HepG2 (cell line): ENCODE data around the gene CBX5. TPM values are rescaled to one million over a fixed set of nuclear protein-coding genes. Genes with fewer than 3 reads are reported as not detected.
A peak's percentile ranks its signal among the peaks of the same experiment; 100 is the strongest.

Experiments
- JDP2 ChIP-seq: sonication (generic); formaldehyde crosslinking; IDR thresholded peaks from 2 replicates; pipeline ENCODE4 v1.8.1; 2022; ENCODE audit warnings: missing genetic modification reagents, borderline replicate concordance
- NFKB2 ChIP-seq: sonication (generic); formaldehyde crosslinking; IDR thresholded peaks from 2 replicates; pipeline ENCODE4 v1.4.0; 2020; ENCODE audit warnings: missing genetic modification reagents, borderline replicate concordance
- RXRB ChIP-seq: IDR thresholded peaks from 2 replicates; pipeline ENCODE4 v1.6.1; 2016; ENCODE audit warnings: borderline replicate concordance, missing genetic modification reagents, missing compliant biosample characterization
- SIX1 ChIP-seq: sonication (generic); formaldehyde crosslinking; IDR thresholded peaks from 2 replicates; pipeline ENCODE4 v1.4.0; 2020; ENCODE audit warnings: missing genetic modification reagents, borderline replicate concordance
- TBX3 ChIP-seq: fragments of 450-650 bp; IDR thresholded peaks from 2 replicates; pipeline ENCODE4 v1.6.1; 2017; ENCODE audit warnings: antibody characterized with exemption, mild to moderate bottlenecking, inconsistent platforms, borderline replicate concordance
- ZFAT ChIP-seq: sonication (generic); formaldehyde crosslinking; conservative IDR thresholded peaks from 2 replicates; pipeline ENCODE4 v1.8.1; 2023; ENCODE audit warnings: missing genetic modification reagents, inconsistent platforms
- ZKSCAN8 ChIP-seq: IDR thresholded peaks from 2 replicates; pipeline ENCODE4 v1.6.1; 2016; ENCODE audit warnings: borderline replicate concordance, missing genetic modification reagents, missing compliant biosample characterization
- ZNF264 ChIP-seq: sonication (generic); formaldehyde crosslinking; IDR thresholded peaks from 2 replicates; pipeline ENCODE4 v1.4.0; 2020; ENCODE audit warnings: missing genetic modification reagents
- ZNF430 ChIP-seq: sonication (generic); formaldehyde crosslinking; IDR thresholded peaks from 2 replicates; pipeline ENCODE4 v1.9.0; 2021; ENCODE audit warnings: mild to moderate bottlenecking, missing genetic modification reagents
- ZNF589 ChIP-seq: sonication (generic); formaldehyde crosslinking; conservative IDR thresholded peaks from 2 replicates; pipeline ENCODE4 v1.8.0; 2022; ENCODE audit warnings: mild to moderate bottlenecking, moderate library complexity, missing genetic modification reagents
- ZNF607 ChIP-seq: sonication (generic); formaldehyde crosslinking; IDR thresholded peaks from 2 replicates; pipeline ENCODE4 v1.5.1; 2020; ENCODE audit warnings: missing genetic modification reagents, mild to moderate bottlenecking, borderline replicate concordance
- ZNF724P ChIP-seq: sonication (generic); formaldehyde crosslinking; IDR thresholded peaks from 2 replicates; pipeline ENCODE4 v1.8.0; 2022; ENCODE audit warnings: missing genetic modification reagents, borderline replicate concordance
- polyA plus RNA-seq, 8 experiments: library from polyadenylated mRNA; depleted of rRNA in 3 of 8; stranded (reverse) in 7 of 8; unstranded in 1 of 8; fragments of >200 nt; fragmentation: Illumina TruSeq in 4 of 8; extraction: Trizol in 4 of 8; gene quantifications; 2 replicates each; pipeline versions ENCODE4 v1.2.1 to v1.2.3, GENCODE V29; 2011 to 2016; ENCODE audit warnings: low read depth in 4 of 8, missing spikeins in 1 of 8, mixed read lengths in 1 of 8; ENCODE audit not compliant: insufficient read depth in 1 of 8
- total RNA-seq, 5 experiments: library from RNA; depleted of rRNA; stranded (reverse); fragments of >200 nt; fragmentation: Illumina TruSeq; extraction: Trizol; gene quantifications; 2 replicates each; pipeline ENCODE4 v1.2.3, GENCODE V29; 2016; ENCODE audit warnings: low read depth in 1 of 5
- TF ChIP-seq, protein P1 (sequence below): sonication (generic); formaldehyde crosslinking; IDR thresholded peaks from 2 replicates; pipeline ENCODE4 v1.5.1; 2020; ENCODE audit warnings: missing genetic modification reagents, mild to moderate bottlenecking, borderline replicate concordance
- TF ChIP-seq, protein P2 (sequence below): sonication (generic); formaldehyde crosslinking; IDR thresholded peaks from 2 replicates; pipeline ENCODE4 v1.4.0; 2020; ENCODE audit warnings: missing genetic modification reagents
- TF ChIP-seq, protein P3 (sequence below): sonication (generic); formaldehyde crosslinking; IDR thresholded peaks from 2 replicates; pipeline ENCODE4 v1.4.0; 2020; ENCODE audit warnings: mild to moderate bottlenecking, missing genetic modification reagents
- TF ChIP-seq, protein P4 (sequence below): sonication (generic); formaldehyde crosslinking; IDR thresholded peaks from 2 replicates; pipeline ENCODE4 v1.5.0; 2020; ENCODE audit warnings: mild to moderate bottlenecking, missing genetic modification reagents, borderline replicate concordance
- TF ChIP-seq, protein P5 (sequence below): sonication (generic); formaldehyde crosslinking; IDR thresholded peaks from 2 replicates; pipeline ENCODE4 v1.8.1; 2022; ENCODE audit warnings: mild to moderate bottlenecking, missing genetic modification reagents
- TF ChIP-seq, protein P6 (sequence below): sonication (generic); formaldehyde crosslinking; IDR thresholded peaks from 2 replicates; pipeline ENCODE4 v1.8.1; 2023; ENCODE audit warnings: mild to moderate bottlenecking, moderate library complexity, missing genetic modification reagents

CBX5 gene
- total and polyA plus RNA-seq, 2 of the 13 experiments (the other 11 are each of a cell fraction or from before 2014, with no cell fraction given), result 16.0 to 22.2 TPM

DNA sequence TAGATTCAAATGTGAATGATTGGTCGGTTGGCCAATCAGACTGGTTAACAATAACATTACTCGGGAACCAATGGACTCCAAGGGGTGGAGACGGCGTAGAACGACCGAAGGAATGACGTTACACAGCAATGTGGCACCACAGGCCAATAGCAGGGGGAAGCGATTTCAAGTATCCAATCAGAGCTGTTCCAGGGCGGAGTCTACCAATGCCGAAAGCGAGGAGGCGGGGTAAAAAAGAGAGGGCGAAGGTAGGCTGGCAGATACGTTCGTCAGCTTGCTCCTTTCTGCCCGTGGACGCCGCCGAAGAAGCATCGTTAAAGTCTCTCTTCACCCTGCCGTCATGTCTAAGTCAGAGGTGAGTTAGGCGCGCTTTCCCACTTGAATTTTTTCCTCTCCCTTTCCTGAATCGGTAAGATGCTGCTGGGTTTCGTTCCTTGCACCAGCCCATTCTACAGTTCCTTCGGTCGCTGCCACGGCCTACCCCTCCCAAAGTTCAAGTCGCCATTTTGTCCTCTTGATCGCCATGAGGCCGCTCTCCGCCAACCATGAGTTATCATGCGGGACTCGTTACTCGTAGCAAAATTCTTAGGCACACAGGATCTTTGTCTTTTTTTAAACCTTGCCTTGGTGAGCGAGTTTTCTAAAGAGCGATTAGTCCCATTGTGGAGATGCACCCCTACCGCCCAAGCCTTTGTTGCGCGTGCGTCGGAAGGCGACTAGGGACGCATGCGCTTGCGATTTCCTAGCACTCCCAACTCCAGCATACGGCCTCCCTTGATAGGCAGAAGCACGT lies 742 bp upstream of the CBX5 start, which contains the start of gene HNRNPA1 (continued):
- TF ChIP-seq, protein P1, sequence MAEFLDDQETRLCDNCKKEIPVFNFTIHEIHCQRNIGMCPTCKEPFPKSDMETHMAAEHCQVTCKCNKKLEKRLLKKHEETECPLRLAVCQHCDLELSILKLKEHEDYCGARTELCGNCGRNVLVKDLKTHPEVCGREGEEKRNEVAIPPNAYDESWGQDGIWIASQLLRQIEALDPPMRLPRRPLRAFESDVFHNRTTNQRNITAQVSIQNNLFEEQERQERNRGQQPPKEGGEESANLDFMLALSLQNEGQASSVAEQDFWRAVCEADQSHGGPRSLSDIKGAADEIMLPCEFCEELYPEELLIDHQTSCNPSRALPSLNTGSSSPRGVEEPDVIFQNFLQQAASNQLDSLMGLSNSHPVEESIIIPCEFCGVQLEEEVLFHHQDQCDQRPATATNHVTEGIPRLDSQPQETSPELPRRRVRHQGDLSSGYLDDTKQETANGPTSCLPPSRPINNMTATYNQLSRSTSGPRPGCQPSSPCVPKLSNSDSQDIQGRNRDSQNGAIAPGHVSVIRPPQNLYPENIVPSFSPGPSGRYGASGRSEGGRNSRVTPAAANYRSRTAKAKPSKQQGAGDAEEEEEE, result 0 out of 2 replicates have a peak, but pooled peaks have one; percentile 47
- TF ChIP-seq, protein P2, sequence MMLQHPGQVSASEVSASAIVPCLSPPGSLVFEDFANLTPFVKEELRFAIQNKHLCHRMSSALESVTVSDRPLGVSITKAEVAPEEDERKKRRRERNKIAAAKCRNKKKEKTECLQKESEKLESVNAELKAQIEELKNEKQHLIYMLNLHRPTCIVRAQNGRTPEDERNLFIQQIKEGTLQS (CRISPR knock-in tag), result no peak
- TF ChIP-seq ZNF264 (CRISPR knock-in tag), result peak; percentile 48; the same call in 1 of the 2 replicates
- no peak for TF ChIP-seq SIX1 (CRISPR knock-in tag)
- TF ChIP-seq ZNF430 (CRISPR knock-in tag), result peak; percentile 62
- TF ChIP-seq, protein P3, sequence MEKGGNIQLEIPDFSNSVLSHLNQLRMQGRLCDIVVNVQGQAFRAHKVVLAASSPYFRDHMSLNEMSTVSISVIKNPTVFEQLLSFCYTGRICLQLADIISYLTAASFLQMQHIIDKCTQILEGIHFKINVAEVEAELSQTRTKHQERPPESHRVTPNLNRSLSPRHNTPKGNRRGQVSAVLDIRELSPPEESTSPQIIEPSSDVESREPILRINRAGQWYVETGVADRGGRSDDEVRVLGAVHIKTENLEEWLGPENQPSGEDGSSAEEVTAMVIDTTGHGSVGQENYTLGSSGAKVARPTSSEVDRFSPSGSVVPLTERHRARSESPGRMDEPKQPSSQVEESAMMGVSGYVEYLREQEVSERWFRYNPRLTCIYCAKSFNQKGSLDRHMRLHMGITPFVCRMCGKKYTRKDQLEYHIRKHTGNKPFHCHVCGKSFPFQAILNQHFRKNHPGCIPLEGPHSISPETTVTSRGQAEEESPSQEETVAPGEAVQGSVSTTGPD (CRISPR knock-in tag), result no peak
- TF ChIP-seq ZNF589 (CRISPR knock-in tag), result 0 out of 2 replicates have a peak, but pooled peaks have one; percentile 73
- TF ChIP-seq ZNF607 (CRISPR knock-in tag), result peak; percentile 79; the same call in 1 of the 2 replicates
- TF ChIP-seq, protein P4, sequence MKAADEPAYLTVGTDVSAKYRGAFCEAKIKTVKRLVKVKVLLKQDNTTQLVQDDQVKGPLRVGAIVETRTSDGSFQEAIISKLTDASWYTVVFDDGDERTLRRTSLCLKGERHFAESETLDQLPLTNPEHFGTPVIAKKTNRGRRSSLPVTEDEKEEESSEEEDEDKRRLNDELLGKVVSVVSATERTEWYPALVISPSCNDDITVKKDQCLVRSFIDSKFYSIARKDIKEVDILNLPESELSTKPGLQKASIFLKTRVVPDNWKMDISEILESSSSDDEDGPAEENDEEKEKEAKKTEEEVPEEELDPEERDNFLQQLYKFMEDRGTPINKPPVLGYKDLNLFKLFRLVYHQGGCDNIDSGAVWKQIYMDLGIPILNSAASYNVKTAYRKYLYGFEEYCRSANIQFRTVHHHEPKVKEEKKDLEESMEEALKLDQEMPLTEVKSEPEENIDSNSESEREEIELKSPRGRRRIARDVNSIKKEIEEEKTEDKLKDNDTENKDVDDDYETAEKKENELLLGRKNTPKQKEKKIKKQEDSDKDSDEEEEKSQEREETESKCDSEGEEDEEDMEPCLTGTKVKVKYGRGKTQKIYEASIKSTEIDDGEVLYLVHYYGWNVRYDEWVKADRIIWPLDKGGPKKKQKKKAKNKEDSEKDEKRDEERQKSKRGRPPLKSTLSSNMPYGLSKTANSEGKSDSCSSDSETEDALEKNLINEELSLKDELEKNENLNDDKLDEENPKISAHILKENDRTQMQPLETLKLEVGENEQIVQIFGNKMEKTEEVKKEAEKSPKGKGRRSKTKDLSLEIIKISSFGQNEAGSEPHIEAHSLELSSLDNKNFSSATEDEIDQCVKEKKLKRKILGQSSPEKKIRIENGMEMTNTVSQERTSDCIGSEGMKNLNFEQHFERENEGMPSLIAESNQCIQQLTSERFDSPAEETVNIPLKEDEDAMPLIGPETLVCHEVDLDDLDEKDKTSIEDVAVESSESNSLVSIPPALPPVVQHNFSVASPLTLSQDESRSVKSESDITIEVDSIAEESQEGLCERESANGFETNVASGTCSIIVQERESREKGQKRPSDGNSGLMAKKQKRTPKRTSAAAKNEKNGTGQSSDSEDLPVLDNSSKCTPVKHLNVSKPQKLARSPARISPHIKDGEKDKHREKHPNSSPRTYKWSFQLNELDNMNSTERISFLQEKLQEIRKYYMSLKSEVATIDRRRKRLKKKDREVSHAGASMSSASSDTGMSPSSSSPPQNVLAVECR (CRISPR knock-in tag), result peak; percentile 71
- TF ChIP-seq JDP2 (CRISPR knock-in tag), result no peak
- TF ChIP-seq, protein P5, sequence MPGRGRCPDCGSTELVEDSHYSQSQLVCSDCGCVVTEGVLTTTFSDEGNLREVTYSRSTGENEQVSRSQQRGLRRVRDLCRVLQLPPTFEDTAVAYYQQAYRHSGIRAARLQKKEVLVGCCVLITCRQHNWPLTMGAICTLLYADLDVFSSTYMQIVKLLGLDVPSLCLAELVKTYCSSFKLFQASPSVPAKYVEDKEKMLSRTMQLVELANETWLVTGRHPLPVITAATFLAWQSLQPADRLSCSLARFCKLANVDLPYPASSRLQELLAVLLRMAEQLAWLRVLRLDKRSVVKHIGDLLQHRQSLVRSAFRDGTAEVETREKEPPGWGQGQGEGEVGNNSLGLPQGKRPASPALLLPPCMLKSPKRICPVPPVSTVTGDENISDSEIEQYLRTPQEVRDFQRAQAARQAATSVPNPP, result peak; percentile 2; the same call in 1 of the 2 replicates
- TF ChIP-seq ZKSCAN8 (CRISPR knock-in tag), result peak; percentile 34; the same call in 1 of the 2 replicates
- peak; percentile 72; the same call in 1 of the 2 replicates for TF ChIP-seq NFKB2 (CRISPR knock-in tag)
- TF ChIP-seq, protein P6, sequence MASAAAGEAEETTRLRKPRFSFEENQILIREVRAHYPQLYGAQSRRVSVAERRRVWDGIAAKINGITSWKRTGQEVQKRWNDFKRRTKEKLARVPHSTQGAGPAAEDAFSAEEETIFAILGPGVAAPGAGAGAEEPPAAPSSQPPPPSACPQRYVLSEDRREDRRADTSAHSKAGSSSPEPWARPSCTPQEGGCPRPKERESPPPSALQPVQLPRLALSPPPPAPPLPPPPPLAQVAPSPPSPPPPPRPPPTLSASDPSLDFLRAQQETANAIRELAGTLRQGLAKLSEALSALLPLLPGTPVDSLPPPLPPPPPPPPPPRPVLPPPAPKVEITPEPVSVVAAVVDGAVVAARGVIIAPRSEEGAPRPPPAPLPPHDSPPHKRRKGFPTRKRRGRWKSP (CRISPR knock-in tag), result peak; percentile 83
- TF ChIP-seq ZFAT (CRISPR knock-in tag), result no peak
- 0 out of 2 replicates have a peak, but pooled peaks have one; percentile 43 for TF ChIP-seq ZNF724P (CRISPR knock-in tag)
- TF ChIP-seq RXRB (CRISPR knock-in tag), result no peak
- no peak for TF ChIP-seq TBX3
